Measurements from ENCODE around the gene CCDC9B.

- TF ChIP-seq ZNF274 (IDR thresholded peaks at IDR 0.05; ENCODE audit: low read depth, low read length) (no peak), SUZ12 (IDR thresholded peaks at IDR 0.05; ENCODE audit: extremely low read depth, insufficient read depth, insufficient read length) (no peak), YY1 (IDR thresholded peaks at IDR 0.05; ENCODE audit: insufficient read depth, insufficient read length) (no peak)
These were observed 38.4 kb downstream of the CCDC9B start for GRCh38 chr15:40302288-40302886.
